DND-41 (cell line): ENCODE results near the gene ZHX3.
"Not testable (repeated sequence)": the region's sequence is repeated elsewhere in the genome, so short reads cannot be mapped to it uniquely, and the experiment has no call there.

ENCODE experiments used
- ATAC-seq: fragments of 200-7000 bp; cut with Tn5 transposase; 3 replicates; pipeline ENCODE4 v1.9.1; 2021; ENCODE audit warnings: low read depth; ENCODE audit not compliant: insufficient read depth
- DNase-seq: peaks from one replicate; pipeline ENCODE4 v3.0.0-alpha.2; 2020
- H2AFZ ChIP-seq: 2 replicates; pipeline ENCODE4 v1.6.0; 2012; ENCODE audit warnings: low read depth, low read length
- H3K27ac ChIP-seq: 2 replicates; pipeline ENCODE4 v1.5.1; 2012; ENCODE audit warnings: low read length, inconsistent platforms
- H3K27me3 ChIP-seq: fragments of 200-600 bp; sonication (generic); 2 replicates; pipeline ENCODE4 v1.6.0; 2012; ENCODE audit warnings: low read length, mild to moderate bottlenecking, inconsistent platforms; ENCODE audit not compliant: insufficient read depth, poor library complexity
- H3K36me3 ChIP-seq: 2 replicates; pipeline ENCODE4 v1.5.1; 2012; ENCODE audit warnings: low read length, inconsistent platforms; ENCODE audit not compliant: insufficient read depth
- H3K4me1 ChIP-seq: 2 replicates; pipeline ENCODE4 v1.5.1; 2012; ENCODE audit warnings: mild to moderate bottlenecking, low read length; ENCODE audit not compliant: insufficient read depth
- H3K4me2 ChIP-seq: 2 replicates; pipeline ENCODE4 v1.6.0; 2012; ENCODE audit warnings: mild to moderate bottlenecking, moderate library complexity, low read length, inconsistent platforms; ENCODE audit not compliant: insufficient read depth
- H3K4me3 ChIP-seq, 2 experiments: fragments of 200-600 bp in 1 of 2; shearing (Covaris generic) in 1 of 2; 2 replicates each; pipeline ENCODE4 v1.5.1; 2012 to 2016; ENCODE audit warnings: inconsistent platforms in 2 of 2, low read length in 2 of 2, mild to moderate bottlenecking in 2 of 2, low read depth in 1 of 2, moderate library complexity in 1 of 2
- H3K79me2 ChIP-seq: 2 replicates; pipeline ENCODE4 v1.6.0; 2012; ENCODE audit warnings: low read length, inconsistent platforms; ENCODE audit not compliant: insufficient read depth
- H3K9ac ChIP-seq: 2 replicates; pipeline ENCODE4 v1.6.0; 2012; ENCODE audit warnings: low read depth, mild to moderate bottlenecking, inconsistent platforms, low read length, moderate library complexity
- H3K9me3 ChIP-seq: 2 replicates; pipeline ENCODE4 v1.5.1; 2012; ENCODE audit warnings: low read length, moderate library complexity, mild to moderate bottlenecking, inconsistent platforms; ENCODE audit not compliant: insufficient read depth, severe bottlenecking
- H4K20me1 ChIP-seq: 2 replicates; pipeline ENCODE4 v1.6.0; 2012; ENCODE audit warnings: low read length; ENCODE audit not compliant: insufficient read depth
- EZH2 ChIP-seq: IDR thresholded peaks from 3 replicates; pipeline ENCODE4 v1.6.1; 2012; ENCODE audit warnings: borderline replicate concordance, low read depth, mild to moderate bottlenecking, moderate library complexity, low read length, inconsistent platforms; ENCODE audit not compliant: severe bottlenecking
- TF ChIP-seq, protein P1 (sequence below): IDR thresholded peaks from 2 replicates; pipeline ENCODE4 v1.5.1; 2012; ENCODE audit warnings: borderline replicate concordance, low read length, moderate library complexity, mild to moderate bottlenecking; ENCODE audit not compliant: poor library complexity, severe bottlenecking; ENCODE audit errors: extremely low read depth

ZHX3 gene

DNA sequence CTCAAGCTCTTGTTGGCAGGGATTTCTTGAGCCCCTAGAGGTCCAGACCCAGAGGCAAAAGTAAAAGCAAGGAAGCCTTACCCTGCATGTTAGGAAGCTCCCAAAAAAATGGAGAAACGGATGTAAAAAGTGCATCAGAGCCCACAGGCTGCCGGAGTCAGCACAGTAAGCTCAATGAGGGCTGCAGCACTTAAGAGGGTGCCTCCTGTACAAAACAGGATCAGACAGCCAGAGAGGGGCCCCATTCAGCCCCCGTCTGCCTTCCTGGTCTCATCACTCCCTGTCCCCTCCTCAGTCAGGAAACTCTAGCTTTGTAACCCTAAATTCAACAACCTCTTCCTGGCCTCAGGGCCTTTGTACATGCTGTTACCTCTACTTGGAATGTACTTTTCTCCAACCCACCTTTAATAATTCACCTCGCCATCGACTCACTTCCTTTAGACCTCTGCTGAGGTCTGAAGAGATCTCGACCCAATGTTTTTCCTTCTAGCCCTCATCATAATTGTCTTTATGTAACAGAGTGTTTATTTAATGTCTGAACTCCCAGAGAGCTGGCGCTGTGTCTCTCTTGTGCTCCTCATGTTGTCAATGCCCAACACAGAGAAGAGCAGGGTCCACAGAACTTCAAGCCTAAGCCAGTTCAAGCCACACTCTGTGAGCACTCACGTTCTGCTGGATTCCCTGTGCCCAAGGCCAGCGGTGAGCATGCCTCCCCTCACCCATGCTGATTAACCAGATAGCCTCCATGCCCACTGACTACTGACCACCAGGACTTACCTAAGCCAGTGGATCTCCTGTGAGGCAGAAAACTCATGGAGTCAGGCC, 183.0 kb downstream of the ZHX3 start:
- H3K4me2 ChIP-seq = no peak overlapping the region

DNA sequence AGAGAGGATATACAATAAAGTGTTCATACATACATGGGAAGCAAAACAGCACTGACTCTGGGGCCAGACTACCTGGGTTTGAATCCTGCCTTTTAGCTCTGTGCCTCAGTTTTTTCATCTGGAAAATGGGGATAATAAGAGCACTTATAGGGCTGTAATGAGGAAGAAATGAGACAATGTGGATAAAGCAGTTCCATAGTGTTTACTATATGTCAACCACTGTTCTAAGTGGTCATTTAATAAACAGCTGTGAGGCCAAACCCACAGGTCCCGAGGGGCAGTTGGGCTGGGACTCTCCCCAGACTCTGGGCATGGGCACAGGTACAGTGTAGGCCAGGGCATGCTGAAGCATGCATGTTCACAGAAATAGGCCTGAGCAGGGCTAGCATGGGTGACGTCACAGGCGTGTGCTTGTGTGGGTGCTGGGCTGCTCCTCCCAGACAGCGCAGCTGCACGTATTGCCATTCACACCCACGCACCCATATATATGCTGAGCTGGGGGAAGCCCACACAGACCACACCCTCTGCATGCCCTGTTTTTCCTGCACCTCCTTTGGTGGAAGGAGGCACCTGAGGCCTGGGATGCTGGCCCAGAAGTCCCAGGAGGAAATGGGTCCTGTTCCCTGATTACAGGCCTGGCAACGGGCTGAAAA, 183.7 kb downstream of the ZHX3 start:
- DNase-seq = no peak
- no peak overlapping the region for H3K27ac ChIP-seq
- H2AFZ ChIP-seq = no peak overlapping the region
- H3K9ac ChIP-seq = no peak overlapping the region
- H3K4me3 ChIP-seq = no peak overlapping the region
- H3K27me3 ChIP-seq = no peaks in the 10 kb centered on the region
- no peaks in the 10 kb centered on the region for H3K9me3 ChIP-seq
- peaks cover 22% of the 10 kb centered on the region for H3K4me1 ChIP-seq
- peaks cover 19% of the 10 kb centered on the region for H3K79me2 ChIP-seq
- ATAC-seq = no peak
- H3K4me2 ChIP-seq = no peak overlapping the region
- TF ChIP-seq, protein P1, sequence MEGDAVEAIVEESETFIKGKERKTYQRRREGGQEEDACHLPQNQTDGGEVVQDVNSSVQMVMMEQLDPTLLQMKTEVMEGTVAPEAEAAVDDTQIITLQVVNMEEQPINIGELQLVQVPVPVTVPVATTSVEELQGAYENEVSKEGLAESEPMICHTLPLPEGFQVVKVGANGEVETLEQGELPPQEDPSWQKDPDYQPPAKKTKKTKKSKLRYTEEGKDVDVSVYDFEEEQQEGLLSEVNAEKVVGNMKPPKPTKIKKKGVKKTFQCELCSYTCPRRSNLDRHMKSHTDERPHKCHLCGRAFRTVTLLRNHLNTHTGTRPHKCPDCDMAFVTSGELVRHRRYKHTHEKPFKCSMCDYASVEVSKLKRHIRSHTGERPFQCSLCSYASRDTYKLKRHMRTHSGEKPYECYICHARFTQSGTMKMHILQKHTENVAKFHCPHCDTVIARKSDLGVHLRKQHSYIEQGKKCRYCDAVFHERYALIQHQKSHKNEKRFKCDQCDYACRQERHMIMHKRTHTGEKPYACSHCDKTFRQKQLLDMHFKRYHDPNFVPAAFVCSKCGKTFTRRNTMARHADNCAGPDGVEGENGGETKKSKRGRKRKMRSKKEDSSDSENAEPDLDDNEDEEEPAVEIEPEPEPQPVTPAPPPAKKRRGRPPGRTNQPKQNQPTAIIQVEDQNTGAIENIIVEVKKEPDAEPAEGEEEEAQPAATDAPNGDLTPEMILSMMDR = no peak
- TF ChIP-seq EZH2 = no peak
- peaks cover 8% of the 10 kb centered on the region for H4K20me1 ChIP-seq
- H3K36me3 ChIP-seq = no peaks in the 10 kb centered on the region; the same call in 1 of the 2 replicates

More for the DNA sequence above, 183.0 kb downstream of the ZHX3 start:
- peaks cover 27% of the 10 kb centered on the region for H3K79me2 ChIP-seq
- no peaks in the 10 kb centered on the region for H3K9me3 ChIP-seq
- H3K4me3 ChIP-seq = no peak overlapping the region
- no peak overlapping the region for H3K9ac ChIP-seq
- no peak for DNase-seq
- H3K36me3 ChIP-seq = peaks cover 5% of the 10 kb centered on the region
- H3K27ac ChIP-seq = no peak overlapping the region
- TF ChIP-seq, protein P1 = no peak
- no peak for TF ChIP-seq EZH2
- peaks cover 30% of the 10 kb centered on the region for H3K4me1 ChIP-seq
- ATAC-seq = no peak
- H4K20me1 ChIP-seq = peaks cover 15% of the 10 kb centered on the region
- H2AFZ ChIP-seq = no peak overlapping the region
- H3K27me3 ChIP-seq = no peaks in the 10 kb centered on the region

DNA sequence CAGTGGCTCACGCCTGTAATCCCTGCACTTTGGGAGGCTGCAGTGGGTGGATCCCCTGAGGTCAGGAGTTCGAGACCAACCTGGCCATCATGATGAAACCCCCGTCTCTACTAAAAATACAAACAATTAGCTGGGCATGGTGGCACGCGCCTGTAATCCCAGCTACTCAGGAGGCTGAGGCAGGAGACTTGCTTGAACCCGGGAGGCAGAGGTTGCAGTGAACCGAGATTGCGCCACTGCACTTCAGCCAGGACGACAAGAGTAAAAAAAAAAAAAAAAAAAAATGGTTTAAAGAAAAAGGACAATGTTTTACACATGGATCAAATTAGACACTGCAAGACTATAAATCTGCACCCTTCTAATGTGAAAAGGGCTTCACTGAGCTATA, 185.1 kb downstream of the ZHX3 start:
- H3K9me3 ChIP-seq, H2AFZ ChIP-seq, H3K79me2 ChIP-seq, H3K27ac ChIP-seq, H3K36me3 ChIP-seq, H3K9ac ChIP-seq, H4K20me1 ChIP-seq, DNase-seq, H3K27me3 ChIP-seq, ATAC-seq, H3K4me3 ChIP-seq, H3K4me2 ChIP-seq: not testable (repeated sequence)
- peaks cover 15% of the 10 kb centered on the region for H3K4me1 ChIP-seq

DNA sequence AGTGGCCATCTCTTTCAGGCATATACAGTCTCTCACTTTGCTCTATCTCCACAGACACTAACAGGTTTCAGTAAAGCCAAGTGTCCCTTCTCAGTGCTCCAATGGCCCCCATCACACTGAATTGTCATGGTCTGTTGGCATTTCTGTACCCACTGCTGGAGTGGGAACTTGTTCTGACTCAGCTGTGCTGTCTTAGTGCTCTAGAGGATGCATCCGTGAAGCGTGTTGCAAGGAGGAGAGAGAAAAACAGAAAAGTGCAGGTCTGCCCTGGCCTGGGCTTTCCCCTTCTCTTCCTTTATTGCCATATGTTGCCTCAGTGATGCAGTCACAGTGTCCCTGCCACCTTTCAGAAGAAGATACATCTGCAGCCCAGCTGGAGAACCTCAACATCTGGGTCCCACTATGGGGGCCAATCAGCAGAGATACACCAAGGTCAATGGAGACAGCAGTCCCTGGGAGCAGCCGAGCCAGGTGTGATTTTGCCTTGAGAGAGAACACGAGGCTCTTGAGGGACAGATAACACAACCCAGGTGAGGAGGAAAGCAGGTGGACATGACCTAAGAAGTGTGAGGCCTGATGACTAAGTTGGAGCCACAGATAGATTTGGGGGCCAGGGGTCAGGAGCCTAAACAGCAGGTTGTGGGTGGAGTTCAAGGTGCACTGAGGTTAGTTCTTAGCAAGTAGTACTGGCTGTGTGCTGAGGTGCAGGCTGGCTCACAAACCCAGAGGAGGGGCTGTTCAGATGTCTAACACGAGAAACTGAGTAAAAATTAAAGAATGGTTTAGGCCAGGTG, 185.7 kb downstream of the ZHX3 start:
- Histone ChIP-seq H3K9me3 (no peaks in the 10 kb centered on the region), H3K4me1 (peaks cover 15% of the 10 kb centered on the region), H3K4me3 (no peak overlapping the region), H3K79me2 (0 out of 2 replicates have a peak, but pooled peaks cover under 1% of the 10 kb centered on the region), H2AFZ (no peak overlapping the region), H4K20me1 (no peaks in the 10 kb centered on the region), H3K4me2 (no peak overlapping the region), H3K9ac (no peak overlapping the region), H3K27me3 (no peaks in the 10 kb centered on the region), H3K36me3 (peaks cover 2% of the 10 kb centered on the region; the same call in 1 of the 2 replicates), H3K27ac (no peak overlapping the region)
- TF ChIP-seq, protein P1 = no peak
- no peak for TF ChIP-seq EZH2
- DNase-seq (no peak), ATAC-seq (no peak)
